Neutrophil (primary cell): Measurements from ENCODE around the gene TTYH3.
"Not testable (repeated sequence)": the region's sequence is repeated elsewhere in the genome, so short reads cannot be mapped to it uniquely, and the experiment has no call there.

Experiments used
- H3K27ac ChIP-seq: fragments of 200-600 bp; sonication (generic); 2 replicates; pipeline ENCODE4 v1.5.1; 2016; ENCODE audit warnings: mild to moderate bottlenecking, moderate library complexity
- H3K27me3 ChIP-seq: fragments of 200-600 bp; sonication (generic); 2 replicates; pipeline ENCODE4 v1.6.0; 2016; ENCODE audit warnings: mild to moderate bottlenecking
- H3K36me3 ChIP-seq: fragments of 200-600 bp; sonication (generic); 2 replicates; pipeline ENCODE4 v1.5.1; 2017
- H3K4me1 ChIP-seq, 2 experiments: fragments of 200-600 bp in 1 of 2; sonication (generic) in 1 of 2; 1 replicate in 1 of 2; 2 replicates in 1 of 2; pipeline versions ENCODE4 v1.5.1 to v1.6.1; 2013 to 2016; ENCODE audit warnings: low read depth in 1 of 2, low read length in 1 of 2, mild to moderate bottlenecking in 1 of 2, moderate library complexity in 1 of 2; ENCODE audit not compliant: control insufficient read depth in 1 of 2, insufficient read depth in 1 of 2
- H3K4me3 ChIP-seq, 2 experiments: fragments of 200-600 bp in 1 of 2; sonication (generic) in 1 of 2; 1 replicate in 1 of 2; 2 replicates in 1 of 2; pipeline ENCODE4 v1.5.1; 2013 to 2016; ENCODE audit warnings: low read depth in 1 of 2, low read length in 1 of 2, mild to moderate bottlenecking in 1 of 2, moderate library complexity in 1 of 2
- H3K9me3 ChIP-seq: fragments of 200-600 bp; sonication (generic); 2 replicates; pipeline ENCODE4 v1.5.1; 2016
- CTCF ChIP-seq: fragments of 200-600 bp; sonication (generic); IDR thresholded peaks from 2 replicates; pipeline ENCODE4 v1.5.1; 2016; ENCODE audit warnings: antibody characterized with exemption

Gene TTYH3

GRCh38 chr7:2679135-2680127 is 47.6 kb downstream of the TTYH3 start:
- H3K4me3 ChIP-seq, H3K27me3 ChIP-seq, H3K4me1 ChIP-seq, H3K27ac ChIP-seq, H3K36me3 ChIP-seq, H3K9me3 ChIP-seq: not testable (repeated sequence)

- Histone ChIP-seq H3K9me3 (no peaks in the 10 kb centered on the region), H3K27ac (no peak overlapping the region), H3K27me3 (no peaks in the 10 kb centered on the region), H3K36me3 (no peaks in the 10 kb centered on the region), H3K4me1 (no peaks in the 10 kb centered on the region), H3K4me3 (no peak overlapping the region)
- no peak for TF ChIP-seq CTCF
Measured at GRCh38 chr7:2680256-2680655, 48.5 kb downstream of the TTYH3 start.

DNA sequence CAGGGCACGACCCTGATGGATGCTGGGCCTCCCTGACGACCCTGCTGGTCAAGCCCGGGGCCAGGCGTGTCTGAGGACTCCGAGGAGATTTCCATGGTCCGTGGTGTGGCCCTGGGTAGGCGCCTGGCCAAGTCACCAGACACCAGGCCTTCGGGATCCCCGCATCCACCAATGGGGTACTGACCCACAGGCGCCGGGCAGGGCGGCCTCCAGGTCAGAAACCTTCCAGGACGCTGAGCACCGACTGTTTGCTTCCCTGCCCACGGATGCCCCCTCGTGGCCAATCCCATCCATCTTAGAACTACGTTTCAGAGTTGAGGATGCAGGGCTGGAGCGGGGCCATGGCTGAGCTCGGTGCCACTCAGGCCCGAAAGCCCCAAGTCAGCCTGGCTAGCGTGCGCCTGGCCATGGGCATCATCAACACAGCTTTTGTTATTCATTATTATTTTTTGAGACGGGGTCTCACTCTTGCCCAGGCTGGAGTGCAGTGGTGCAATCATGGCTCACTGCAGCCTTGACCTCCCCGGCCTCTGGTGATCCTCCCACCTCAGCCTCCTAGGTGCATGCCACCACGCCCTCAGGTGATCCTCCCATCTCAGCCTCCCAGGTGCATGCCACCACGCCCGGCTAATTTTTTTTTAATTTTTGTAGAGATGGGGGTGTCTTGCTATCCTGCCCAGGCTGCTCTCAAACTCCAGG is 49.2 kb downstream of the TTYH3 start:
- H3K36me3 ChIP-seq, result no peaks in the 10 kb centered on the region
- no peaks in the 10 kb centered on the region for H3K9me3 ChIP-seq
- peaks cover 2% of the 10 kb centered on the region for H3K27me3 ChIP-seq
- H3K27ac ChIP-seq, result no peak overlapping the region
- TF ChIP-seq CTCF, result peak; percentile 58
- H3K4me3 ChIP-seq, result no peak overlapping the region
- no peaks in the 10 kb centered on the region for H3K4me1 ChIP-seq

- H3K9me3 ChIP-seq, result no peaks in the 10 kb centered on the region
- peaks cover 15% of the 10 kb centered on the region for H3K27me3 ChIP-seq
- H3K4me3 ChIP-seq, result no peak overlapping the region
- H3K4me1 ChIP-seq, result no peaks in the 10 kb centered on the region
- no peak overlapping the region for H3K27ac ChIP-seq
- H3K36me3 ChIP-seq, result no peaks in the 10 kb centered on the region
- TF ChIP-seq CTCF, result no peak
Measured at GRCh38 chr7:2681929-2682799, 50.4 kb downstream of the TTYH3 start.

GRCh38 chr7:2684501-2684900 is 52.7 kb downstream of the TTYH3 start:
- Histone ChIP-seq H3K27ac (no peak overlapping the region), H3K4me1 (no peaks in the 10 kb centered on the region), H3K36me3 (no peaks in the 10 kb centered on the region), H3K27me3 (peaks cover 38% of the 10 kb centered on the region), H3K4me3 (no peak overlapping the region), H3K9me3 (no peaks in the 10 kb centered on the region)
- TF ChIP-seq CTCF, result no peak
